OCI-LY3 (cell line): ENCODE data around the gene ADCY3.

Source experiments
- H2AFZ ChIP-seq: fragments of 200-600, 300-600 bp; shearing (Covaris generic); 2 replicates; pipeline ENCODE4 v1.6.0; 2014; ENCODE audit warnings: antibody characterized with exemption, low read depth, low read length
- H3K27ac ChIP-seq: fragments of 200-600, 300-600 bp; sonication (generic); 2 replicates; pipeline ENCODE4 v1.5.1; 2014; ENCODE audit warnings: mild to moderate bottlenecking, low read length, moderate library complexity, mixed read lengths
- H3K27me3 ChIP-seq: fragments of 200-600, 300-600 bp; sonication (generic); 2 replicates; pipeline ENCODE4 v1.6.1; 2014; ENCODE audit warnings: low read depth, low read length, mixed read lengths
- H3K36me3 ChIP-seq: fragments of 200-600, 300-600 bp; sonication (generic); replicated peaks from 2 replicates; pipeline ENCODE3; 2014; ENCODE audit warnings: low read depth, low read length, mixed read lengths
- H3K4me1 ChIP-seq: fragments of 300-600, 200-600 bp; sonication (generic); 2 replicates; pipeline ENCODE4 v1.6.1; 2014; ENCODE audit warnings: low read length, mixed read lengths
- H3K4me2 ChIP-seq: fragments of 200-600, 300-600 bp; sonication (generic); 2 replicates; pipeline ENCODE4 v1.6.1; 2014; ENCODE audit warnings: low read length, mixed read lengths
- H3K4me3 ChIP-seq: fragments of 300-600, 200-600 bp; sonication (generic); 2 replicates; pipeline ENCODE4 v1.5.1; 2014; ENCODE audit warnings: antibody characterized with exemption, mild to moderate bottlenecking, low read length, moderate library complexity
- H3K79me2 ChIP-seq: fragments of 300-600, 200-600 bp; shearing (Covaris generic); 2 replicates; pipeline ENCODE4 v1.6.1; 2014; ENCODE audit warnings: mild to moderate bottlenecking, low read length, mixed read lengths
- H3K9ac ChIP-seq: fragments of 300-600, 200-600 bp; shearing (Covaris generic); 2 replicates; pipeline ENCODE4 v1.6.0; 2014; ENCODE audit warnings: mild to moderate bottlenecking, low read length, moderate library complexity
- H3K9me3 ChIP-seq: fragments of 200-600, 300-600 bp; shearing (Covaris generic); 2 replicates; pipeline ENCODE4 v1.6.1; 2014; ENCODE audit warnings: low read length, mixed read lengths; ENCODE audit not compliant: insufficient read depth
- H4K20me1 ChIP-seq: fragments of 200-600, 300-600 bp; sonication (generic); 2 replicates; pipeline ENCODE4 v1.6.1; 2016; ENCODE audit warnings: low read length, mixed read lengths; ENCODE audit not compliant: insufficient read depth
- EZH2phosphoT487 ChIP-seq: fragments of 200-600 bp; shearing (Covaris generic); IDR thresholded peaks from 2 replicates; pipeline ENCODE4 v1.6.1; 2018; ENCODE audit warnings: antibody characterized with exemption, mixed run types, low read depth
- TF ChIP-seq, protein P1 (sequence below): fragments of 200-600, 300-600 bp; sonication (generic); IDR thresholded peaks from 2 replicates; pipeline ENCODE4 v1.5.1; 2014; ENCODE audit warnings: antibody characterized with exemption, low read length, low read depth

The ADCY3 gene

DNA sequence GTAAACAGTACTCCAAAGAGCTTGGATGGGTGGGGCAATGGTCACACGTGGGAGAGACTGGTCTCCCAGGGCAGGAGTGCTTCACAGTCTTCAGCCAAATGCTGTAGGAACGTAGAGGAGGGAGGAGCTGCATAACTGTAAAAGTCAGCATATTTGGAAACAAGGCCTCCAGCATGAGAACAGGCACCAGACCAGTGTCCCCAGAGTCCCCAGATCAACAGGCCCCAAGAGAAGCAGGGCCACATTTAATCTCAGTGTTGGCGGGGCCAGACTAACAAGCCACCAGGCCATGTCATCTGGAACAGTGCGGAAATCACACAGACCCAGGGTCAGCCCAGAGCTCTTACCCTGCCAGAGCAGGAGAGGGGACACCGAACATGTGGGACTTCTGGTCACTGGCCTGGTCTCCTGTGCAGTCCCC, 63.2 kb downstream of the ADCY3 start:
- no peak overlapping the region for H3K27ac ChIP-seq
- H2AFZ ChIP-seq: no peak overlapping the region
- H3K4me1 ChIP-seq: no peaks in the 10 kb centered on the region
- H3K4me3 ChIP-seq: no peak overlapping the region
- no peak overlapping the region for H3K4me2 ChIP-seq
- H3K36me3 ChIP-seq: peaks cover 43% of the 10 kb centered on the region
- H4K20me1 ChIP-seq: peaks cover 56% of the 10 kb centered on the region
- TF ChIP-seq EZH2phosphoT487: no peak
- TF ChIP-seq, protein P1, sequence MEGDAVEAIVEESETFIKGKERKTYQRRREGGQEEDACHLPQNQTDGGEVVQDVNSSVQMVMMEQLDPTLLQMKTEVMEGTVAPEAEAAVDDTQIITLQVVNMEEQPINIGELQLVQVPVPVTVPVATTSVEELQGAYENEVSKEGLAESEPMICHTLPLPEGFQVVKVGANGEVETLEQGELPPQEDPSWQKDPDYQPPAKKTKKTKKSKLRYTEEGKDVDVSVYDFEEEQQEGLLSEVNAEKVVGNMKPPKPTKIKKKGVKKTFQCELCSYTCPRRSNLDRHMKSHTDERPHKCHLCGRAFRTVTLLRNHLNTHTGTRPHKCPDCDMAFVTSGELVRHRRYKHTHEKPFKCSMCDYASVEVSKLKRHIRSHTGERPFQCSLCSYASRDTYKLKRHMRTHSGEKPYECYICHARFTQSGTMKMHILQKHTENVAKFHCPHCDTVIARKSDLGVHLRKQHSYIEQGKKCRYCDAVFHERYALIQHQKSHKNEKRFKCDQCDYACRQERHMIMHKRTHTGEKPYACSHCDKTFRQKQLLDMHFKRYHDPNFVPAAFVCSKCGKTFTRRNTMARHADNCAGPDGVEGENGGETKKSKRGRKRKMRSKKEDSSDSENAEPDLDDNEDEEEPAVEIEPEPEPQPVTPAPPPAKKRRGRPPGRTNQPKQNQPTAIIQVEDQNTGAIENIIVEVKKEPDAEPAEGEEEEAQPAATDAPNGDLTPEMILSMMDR: no peak
- no peak overlapping the region for H3K9ac ChIP-seq
- H3K9me3 ChIP-seq: no peaks in the 10 kb centered on the region
- no peaks in the 10 kb centered on the region for H3K27me3 ChIP-seq
- H3K79me2 ChIP-seq: peaks cover 51% of the 10 kb centered on the region

DNA sequence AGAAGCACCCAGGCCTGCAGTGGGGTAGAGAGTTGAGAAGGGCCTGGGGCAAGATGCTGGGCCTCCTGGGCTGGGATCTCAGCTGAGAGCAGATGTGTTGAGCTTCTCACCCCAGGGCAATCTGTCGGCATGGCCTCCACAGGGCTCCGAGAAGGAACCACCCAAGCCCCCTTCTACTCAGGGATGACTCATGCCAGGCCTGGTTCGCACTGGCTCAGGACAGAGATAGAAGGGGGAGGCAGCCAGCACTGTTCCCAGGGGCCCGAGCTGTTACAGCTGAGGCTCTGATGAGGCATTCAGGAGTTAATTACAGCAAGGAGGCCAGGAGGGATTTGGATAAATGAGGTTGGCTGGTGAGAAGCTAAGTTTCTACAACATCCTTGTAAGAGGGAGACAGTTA, 64.3 kb downstream of the ADCY3 start:
- Histone ChIP-seq H3K27me3 (no peaks in the 10 kb centered on the region), H2AFZ (no peak overlapping the region), H4K20me1 (peaks cover 51% of the 10 kb centered on the region), H3K36me3 (peaks cover 48% of the 10 kb centered on the region), H3K9me3 (no peaks in the 10 kb centered on the region), H3K9ac (no peak overlapping the region), H3K27ac (no peak overlapping the region), H3K4me3 (no peak overlapping the region), H3K79me2 (peaks cover 43% of the 10 kb centered on the region), H3K4me2 (no peak overlapping the region), H3K4me1 (no peaks in the 10 kb centered on the region)
- TF ChIP-seq EZH2phosphoT487: no peak
- TF ChIP-seq, protein P1: no peak

DNA sequence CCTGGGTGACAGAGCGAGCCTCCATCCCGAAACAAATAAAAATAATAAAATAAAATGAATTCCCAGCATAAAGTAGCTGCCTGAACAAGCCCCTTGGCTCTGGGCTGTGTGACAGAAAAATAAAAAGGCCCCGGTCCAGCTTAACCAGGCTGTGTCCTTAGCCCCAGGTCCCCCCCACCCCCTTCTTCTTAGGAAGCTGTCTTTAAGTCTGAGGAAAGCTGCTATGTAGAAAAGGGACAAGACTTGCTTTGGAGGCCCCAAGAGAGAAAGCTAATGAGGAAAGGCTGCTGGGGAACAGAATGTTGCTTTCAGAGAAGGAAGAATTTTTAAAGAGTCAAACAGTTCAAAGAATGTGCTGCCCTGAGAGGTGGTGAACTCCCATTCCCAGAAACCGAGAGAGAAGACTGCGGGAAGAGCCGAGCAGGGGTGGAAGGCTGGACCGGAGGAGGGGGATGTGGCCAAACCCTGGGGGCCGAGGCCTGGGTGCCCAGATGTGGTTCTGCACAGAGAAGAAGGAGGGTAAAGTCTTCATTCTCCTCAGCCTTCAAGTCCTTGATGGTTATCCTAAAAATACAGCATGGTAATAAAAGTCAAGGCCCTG, 64.9 kb downstream of the ADCY3 start:
- H4K20me1 ChIP-seq: peaks cover 47% of the 10 kb centered on the region
- H3K27me3 ChIP-seq: no peaks in the 10 kb centered on the region
- no peak for TF ChIP-seq EZH2phosphoT487
- TF ChIP-seq, protein P1: no peak
- H3K79me2 ChIP-seq: peaks cover 43% of the 10 kb centered on the region
- no peak overlapping the region for H3K27ac ChIP-seq
- H3K4me1 ChIP-seq: no peaks in the 10 kb centered on the region
- no peak overlapping the region for H3K4me2 ChIP-seq
- H2AFZ ChIP-seq: no peak overlapping the region
- peaks cover 52% of the 10 kb centered on the region for H3K36me3 ChIP-seq
- H3K9me3 ChIP-seq: no peaks in the 10 kb centered on the region
- no peak overlapping the region for H3K4me3 ChIP-seq
- H3K9ac ChIP-seq: no peak overlapping the region

DNA sequence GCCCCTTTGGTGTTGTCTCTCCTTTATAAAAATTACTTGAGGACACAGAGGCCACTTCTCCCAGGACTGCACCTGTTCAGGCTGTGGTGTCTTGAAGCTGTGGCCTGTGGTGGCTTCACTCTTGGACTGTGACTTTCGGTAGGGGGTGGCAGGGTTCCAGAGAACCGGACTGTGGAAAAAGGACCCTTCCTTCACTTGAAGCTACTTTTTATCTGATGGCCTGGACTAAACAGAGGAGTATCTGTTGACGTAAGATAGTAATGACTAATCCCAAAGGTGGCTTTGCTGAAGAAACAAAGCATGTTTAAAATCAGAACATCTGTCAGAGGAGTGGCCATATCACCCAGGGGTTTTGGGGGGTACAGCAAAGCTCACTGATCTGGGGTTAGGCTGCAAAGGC, 66.0 kb downstream of the ADCY3 start:
- H3K36me3 ChIP-seq: peaks cover 62% of the 10 kb centered on the region
- H3K4me1 ChIP-seq: no peaks in the 10 kb centered on the region
- no peak overlapping the region for H2AFZ ChIP-seq

More for the DNA sequence above, 66.0 kb downstream of the ADCY3 start:
- no peak for TF ChIP-seq EZH2phosphoT487
- TF ChIP-seq, protein P1: no peak
- Histone ChIP-seq H3K4me3 (no peak overlapping the region), H3K9ac (no peak overlapping the region), H4K20me1 (peaks cover 36% of the 10 kb centered on the region), H3K27ac (no peak overlapping the region), H3K9me3 (no peaks in the 10 kb centered on the region), H3K4me2 (no peak overlapping the region), H3K27me3 (no peaks in the 10 kb centered on the region), H3K79me2 (peaks cover 35% of the 10 kb centered on the region)
